ENCODE measurements around the gene CDK5RAP2. TPM values are rescaled to one million over a fixed set of nuclear protein-coding genes. Genes with fewer than 3 reads are reported as not detected.

CDK5RAP2 gene
- total and polyA plus RNA-seq, 7 donors = 10.6 to 57.8 (median 41.0) TPM

- Histone ChIP-seq H3K27me3 (no peaks in the 10 kb centered on the region), H3K4me3 (no peak overlapping the region), H3K4me1 (no peaks in the 10 kb centered on the region), H3K27ac (no peak overlapping the region), H3K9me3 (no peaks in the 10 kb centered on the region), H3K36me3 (peaks cover 0 to 65% (median 19%) of the 10 kb centered on the region in 4 donors)
- intact Hi-C loops (cut with DNase I) = no loop called here
- no peak for DNase-seq
- 94 to 98% methylated on average over 3 of the region's 3 CpGs for WGBS, 2 donors
- TF ChIP-seq CTCF (IDR thresholded peaks at IDR 0.05) = no peak
- TF ChIP-seq POLR2A (IDR thresholded peaks at IDR 0.05) = no peak
- TF ChIP-seq EP300 (IDR thresholded peaks at IDR 0.05) = no peak
- no peak for TF ChIP-seq POLR2AphosphoS5 (IDR thresholded peaks at IDR 0.05)
Measured at GRCh38 chr9:120456218-120456617, 123.7 kb downstream of the CDK5RAP2 start.

- TF ChIP-seq POLR2A (IDR thresholded peaks at IDR 0.05) = no peak
- TF ChIP-seq EP300 (IDR thresholded peaks at IDR 0.05) = no peak
- TF ChIP-seq CTCF (IDR thresholded peaks at IDR 0.05) = no peak
- no peak for TF ChIP-seq POLR2AphosphoS5 (IDR thresholded peaks at IDR 0.05)
- DNase-seq = no peak
- 73 to 88% methylated on average over 3 of the region's 3 CpGs for WGBS, 2 donors
- Histone ChIP-seq H3K27me3 (no peaks in the 10 kb centered on the region), H3K4me1 (no peaks in the 10 kb centered on the region), H3K4me3 (no peak overlapping the region), H3K9me3 (no peaks in the 10 kb centered on the region), H3K27ac (no peak overlapping the region), H3K36me3 (peaks cover 0 to 65% (median 21%) of the 10 kb centered on the region in 4 donors)
- intact Hi-C loops (cut with DNase I) = no loop called here
Measured at GRCh38 chr9:120454467-120454866, 125.5 kb downstream of the CDK5RAP2 start.

- Histone ChIP-seq H3K36me3 (peaks cover 0 to 62% (median 21%) of the 10 kb centered on the region in 4 donors), H3K9me3 (no peaks in the 10 kb centered on the region), H3K4me3 (no peak overlapping the region), H3K4me1 (no peaks in the 10 kb centered on the region), H3K27ac (no peak overlapping the region), H3K27me3 (no peaks in the 10 kb centered on the region)
- no peak for DNase-seq
- intact Hi-C loops (cut with DNase I) = no loop called here
- WGBS, 2 donors = 92 to 94% methylated on average over 4 of the region's 4 CpGs
- TF ChIP-seq EP300 (IDR thresholded peaks at IDR 0.05) (no peak), CTCF (IDR thresholded peaks at IDR 0.05) (no peak), POLR2A (IDR thresholded peaks at IDR 0.05) (no peak), POLR2AphosphoS5 (IDR thresholded peaks at IDR 0.05) (no peak)
Measured at GRCh38 chr9:120453792-120454191, 126.2 kb downstream of the CDK5RAP2 start.

- no peaks in the 10 kb centered on the region for H3K4me1 ChIP-seq
- 34 to 73% methylated on average over 3 of the region's 3 CpGs for WGBS, 2 donors
- TF ChIP-seq EP300 (IDR thresholded peaks at IDR 0.05) = no peak
- TF ChIP-seq POLR2A (IDR thresholded peaks at IDR 0.05) = no peak
- TF ChIP-seq POLR2AphosphoS5 (IDR thresholded peaks at IDR 0.05) = no peak
- no peak for TF ChIP-seq CTCF (IDR thresholded peaks at IDR 0.05)
- intact Hi-C loops (cut with DNase I) = no loop called here
- H3K36me3 ChIP-seq = peaks cover 0 to 53% (median 15%) of the 10 kb centered on the region in 4 donors
- H3K4me3 ChIP-seq = no peak overlapping the region
- no peaks in the 10 kb centered on the region for H3K27me3 ChIP-seq
- no peaks in the 10 kb centered on the region for H3K9me3 ChIP-seq
- H3K27ac ChIP-seq = no peak overlapping the region
- DNase-seq = no peak
Measured at GRCh38 chr9:120452631-120453030, 127.3 kb downstream of the CDK5RAP2 start.

GRCh38 chr9:120450916-120451315 is 129.1 kb downstream of the CDK5RAP2 start:
- peaks cover 0 to 45% (median 10%) of the 10 kb centered on the region in 4 donors for H3K36me3 ChIP-seq
- H3K4me1 ChIP-seq = peaks cover 0 to 4% (median 0%) of the 10 kb centered on the region in 4 donors
- H3K27me3 ChIP-seq = no peaks in the 10 kb centered on the region
- 93 to 95% methylated on average over 3 of the region's 3 CpGs for WGBS, 2 donors
- H3K4me3 ChIP-seq = no peak overlapping the region
- TF ChIP-seq CTCF (IDR thresholded peaks at IDR 0.05) = no peak
- no peak for TF ChIP-seq POLR2A (IDR thresholded peaks at IDR 0.05)
- TF ChIP-seq EP300 (IDR thresholded peaks at IDR 0.05) = no peak
- TF ChIP-seq POLR2AphosphoS5 (IDR thresholded peaks at IDR 0.05) = no peak
- intact Hi-C loops (cut with DNase I) = no loop called here
- no peak overlapping the region for H3K27ac ChIP-seq
- no peak for DNase-seq
- no peaks in the 10 kb centered on the region for H3K9me3 ChIP-seq

All from sigmoid colon (tissue), 7 donors.